ENCODE results near the gene PRKCZ.
A peak's percentile ranks its signal among the peaks of the same experiment; 100 is the strongest.

PRKCZ gene

GRCh38 chr1:2224631-2225428 is 174.6 kb downstream of the PRKCZ start:
- Histone ChIP-seq H3K27ac (ENCODE audit: low read depth in 2 of 2, low read length in 2 of 2) (no peak overlapping the region), H3K27me3 (ENCODE audit: control insufficient read depth in 2 of 2, insufficient read depth in 2 of 2, low read length in 2 of 2) (no peaks in the 10 kb centered on the region), H3K9ac (ENCODE audit: low read depth in 1 of 2, low read length in 2 of 2) (no peak overlapping the region), H3K36me3 (ENCODE audit: control insufficient read depth in 2 of 2, insufficient read depth in 2 of 2, low read length in 2 of 2) (no peaks in the 10 kb centered on the region), H3K4me3 (ENCODE audit: low read length in 2 of 2) (no peak overlapping the region), H3K9me3 (ENCODE audit: control insufficient read depth in 2 of 2, low read length in 2 of 2) (no peaks in the 10 kb centered on the region), H3K4me1 (ENCODE audit: control insufficient read depth in 2 of 2, insufficient read depth in 2 of 2, low read length in 2 of 2) (peaks cover 10 to 14% of the 10 kb centered on the region in 2 donors)

- Histone ChIP-seq H3K27me3 (ENCODE audit: control insufficient read depth in 2 of 2, insufficient read depth in 2 of 2, low read length in 2 of 2) (no peaks in the 10 kb centered on the region), H3K4me1 (ENCODE audit: control insufficient read depth in 2 of 2, insufficient read depth in 2 of 2, low read length in 2 of 2) (peaks cover 28 to 33% of the 10 kb centered on the region in 2 donors), H3K4me3 (ENCODE audit: low read length in 2 of 2) (peak overlapping the region; percentile 70 to 84), H3K9me3 (ENCODE audit: control insufficient read depth in 2 of 2, low read length in 2 of 2) (no peaks in the 10 kb centered on the region), H3K27ac (ENCODE audit: low read depth in 2 of 2, low read length in 2 of 2) (peak overlapping the region; percentile 97 to 98), H3K9ac (ENCODE audit: low read depth in 1 of 2, low read length in 2 of 2) (peak overlapping the region; percentile 81 to 97), H3K36me3 (ENCODE audit: control insufficient read depth in 2 of 2, insufficient read depth in 2 of 2, low read length in 2 of 2) (no peaks in the 10 kb centered on the region)
Observed at GRCh38 chr1:2226525-2227345, 176.5 kb downstream of the PRKCZ start.

GRCh38 chr1:2227346-2228156 is 177.3 kb downstream of the PRKCZ start:
- Histone ChIP-seq H3K27me3 (ENCODE audit: control insufficient read depth in 2 of 2, insufficient read depth in 2 of 2, low read length in 2 of 2) (no peaks in the 10 kb centered on the region), H3K4me1 (ENCODE audit: control insufficient read depth in 2 of 2, insufficient read depth in 2 of 2, low read length in 2 of 2) (peaks cover 34 to 41% of the 10 kb centered on the region in 2 donors), H3K9ac (ENCODE audit: low read depth in 1 of 2, low read length in 2 of 2) (peak overlapping the region; percentile 81 to 97), H3K27ac (ENCODE audit: low read depth in 2 of 2, low read length in 2 of 2) (peak overlapping the region; percentile 97 to 98), H3K4me3 (ENCODE audit: low read length in 2 of 2) (peak overlapping the region; percentile 70 to 84), H3K9me3 (ENCODE audit: control insufficient read depth in 2 of 2, low read length in 2 of 2) (no peaks in the 10 kb centered on the region), H3K36me3 (ENCODE audit: control insufficient read depth in 2 of 2, insufficient read depth in 2 of 2, low read length in 2 of 2) (no peaks in the 10 kb centered on the region)

- Histone ChIP-seq H3K4me3 (ENCODE audit: low read length in 2 of 2) (peak within 1 kb of the TSS; percentile 83 to 84), H3K27me3 (ENCODE audit: control insufficient read depth in 2 of 2, insufficient read depth in 2 of 2, low read length in 2 of 2) (no peaks in the 10 kb centered on the region), H3K9me3 (ENCODE audit: control insufficient read depth in 2 of 2, low read length in 2 of 2) (no peaks in the 10 kb centered on the region), H3K4me1 (ENCODE audit: control insufficient read depth in 2 of 2, insufficient read depth in 2 of 2, low read length in 2 of 2) (peaks cover 40 to 46% of the 10 kb centered on the region in 2 donors), H3K9ac (ENCODE audit: low read depth in 1 of 2, low read length in 2 of 2) (peak within 1 kb of the TSS; percentile 81 to 97), H3K36me3 (ENCODE audit: control insufficient read depth in 2 of 2, insufficient read depth in 2 of 2, low read length in 2 of 2) (no peaks in the 10 kb centered on the region), H3K27ac (ENCODE audit: low read depth in 2 of 2, low read length in 2 of 2) (peak within 1 kb of the TSS; percentile 97 to 98)
Observed at GRCh38 chr1:2228157-2228594, 178.0 kb downstream of the PRKCZ start, which contains the start of gene SKI. TSS of gene SKI (plus strand) at chr1:2228319. CDS start at chr1:2228767, 448 bp downstream.

GRCh38 chr1:2228694-2229036 is 178.5 kb downstream of the PRKCZ start:
- no peaks in the 10 kb centered on the region for H3K27me3 ChIP-seq (ENCODE audit: control insufficient read depth in 2 of 2, insufficient read depth in 2 of 2, low read length in 2 of 2)
- H3K4me3 ChIP-seq (ENCODE audit: low read length in 2 of 2) = peak overlapping the region; percentile 79 to 83
- H3K27ac ChIP-seq (ENCODE audit: low read depth in 2 of 2, low read length in 2 of 2) = peak overlapping the region; percentile 64 to 80
- no peaks in the 10 kb centered on the region for H3K9me3 ChIP-seq (ENCODE audit: control insufficient read depth in 2 of 2, low read length in 2 of 2)
- peaks cover 44 to 46% of the 10 kb centered on the region in 2 donors for H3K4me1 ChIP-seq (ENCODE audit: control insufficient read depth in 2 of 2, insufficient read depth in 2 of 2, low read length in 2 of 2)
- no peaks in the 10 kb centered on the region for H3K36me3 ChIP-seq (ENCODE audit: control insufficient read depth in 2 of 2, insufficient read depth in 2 of 2, low read length in 2 of 2)
- H3K9ac ChIP-seq (ENCODE audit: low read depth in 1 of 2, low read length in 2 of 2) = peak overlapping the region in 1 of 2 donors; percentile 69

- Histone ChIP-seq H3K27ac (ENCODE audit: low read depth in 2 of 2, low read length in 2 of 2) (peak overlapping the region; percentile 64 to 80), H3K9ac (ENCODE audit: low read depth in 1 of 2, low read length in 2 of 2) (peak overlapping the region; percentile 68 to 69), H3K36me3 (ENCODE audit: control insufficient read depth in 2 of 2, insufficient read depth in 2 of 2, low read length in 2 of 2) (no peaks in the 10 kb centered on the region), H3K4me3 (ENCODE audit: low read length in 2 of 2) (peak overlapping the region; percentile 79 to 83), H3K4me1 (ENCODE audit: control insufficient read depth in 2 of 2, insufficient read depth in 2 of 2, low read length in 2 of 2) (peaks cover 50 to 52% of the 10 kb centered on the region in 2 donors), H3K27me3 (ENCODE audit: control insufficient read depth in 2 of 2, insufficient read depth in 2 of 2, low read length in 2 of 2) (no peaks in the 10 kb centered on the region), H3K9me3 (ENCODE audit: control insufficient read depth in 2 of 2, low read length in 2 of 2) (no peaks in the 10 kb centered on the region)
Observed at GRCh38 chr1:2229037-2229864, 179.0 kb downstream of the PRKCZ start.

- peaks cover 55 to 57% of the 10 kb centered on the region in 2 donors for H3K4me1 ChIP-seq (ENCODE audit: control insufficient read depth in 2 of 2, insufficient read depth in 2 of 2, low read length in 2 of 2)
- peak overlapping the region; percentile 68 to 69 for H3K9ac ChIP-seq (ENCODE audit: low read depth in 1 of 2, low read length in 2 of 2)
- H3K36me3 ChIP-seq (ENCODE audit: control insufficient read depth in 2 of 2, insufficient read depth in 2 of 2, low read length in 2 of 2) = no peaks in the 10 kb centered on the region
- H3K9me3 ChIP-seq (ENCODE audit: control insufficient read depth in 2 of 2, low read length in 2 of 2) = no peaks in the 10 kb centered on the region
- H3K27ac ChIP-seq (ENCODE audit: low read depth in 2 of 2, low read length in 2 of 2) = peak overlapping the region; percentile 64 to 80
- no peaks in the 10 kb centered on the region for H3K27me3 ChIP-seq (ENCODE audit: control insufficient read depth in 2 of 2, insufficient read depth in 2 of 2, low read length in 2 of 2)
- peak overlapping the region; percentile 79 to 83 for H3K4me3 ChIP-seq (ENCODE audit: low read length in 2 of 2)
Observed at GRCh38 chr1:2229911-2230731, 179.9 kb downstream of the PRKCZ start.

- no peaks in the 10 kb centered on the region for H3K27me3 ChIP-seq (ENCODE audit: control insufficient read depth in 2 of 2, insufficient read depth in 2 of 2, low read length in 2 of 2)
- peak overlapping the region; percentile 79 to 83 for H3K4me3 ChIP-seq (ENCODE audit: low read length in 2 of 2)
- no peaks in the 10 kb centered on the region for H3K9me3 ChIP-seq (ENCODE audit: control insufficient read depth in 2 of 2, low read length in 2 of 2)
- H3K36me3 ChIP-seq (ENCODE audit: control insufficient read depth in 2 of 2, insufficient read depth in 2 of 2, low read length in 2 of 2) = no peaks in the 10 kb centered on the region
- peak overlapping the region; percentile 68 to 69 for H3K9ac ChIP-seq (ENCODE audit: low read depth in 1 of 2, low read length in 2 of 2)
- peaks cover 61 to 65% of the 10 kb centered on the region in 2 donors for H3K4me1 ChIP-seq (ENCODE audit: control insufficient read depth in 2 of 2, insufficient read depth in 2 of 2, low read length in 2 of 2)
- H3K27ac ChIP-seq (ENCODE audit: low read depth in 2 of 2, low read length in 2 of 2) = peak overlapping the region; percentile 73 to 80
Observed at GRCh38 chr1:2230781-2231531, 180.7 kb downstream of the PRKCZ start.

Data from mucosa of rectum (tissue), 2 donors.